GM21529 (cell line): Measurements from ENCODE around the gene IGFBP5.
A peak's percentile ranks its signal among the peaks of the same experiment; 100 is the strongest.

ENCODE experiments used
- ATAC-seq: cut with Tn5 transposase; IDR thresholded peaks from one replicate; pipeline ENCODE4 v1.9.1; 2021; ENCODE audit not compliant: unreplicated experiment

IGFBP5 gene

DNA sequence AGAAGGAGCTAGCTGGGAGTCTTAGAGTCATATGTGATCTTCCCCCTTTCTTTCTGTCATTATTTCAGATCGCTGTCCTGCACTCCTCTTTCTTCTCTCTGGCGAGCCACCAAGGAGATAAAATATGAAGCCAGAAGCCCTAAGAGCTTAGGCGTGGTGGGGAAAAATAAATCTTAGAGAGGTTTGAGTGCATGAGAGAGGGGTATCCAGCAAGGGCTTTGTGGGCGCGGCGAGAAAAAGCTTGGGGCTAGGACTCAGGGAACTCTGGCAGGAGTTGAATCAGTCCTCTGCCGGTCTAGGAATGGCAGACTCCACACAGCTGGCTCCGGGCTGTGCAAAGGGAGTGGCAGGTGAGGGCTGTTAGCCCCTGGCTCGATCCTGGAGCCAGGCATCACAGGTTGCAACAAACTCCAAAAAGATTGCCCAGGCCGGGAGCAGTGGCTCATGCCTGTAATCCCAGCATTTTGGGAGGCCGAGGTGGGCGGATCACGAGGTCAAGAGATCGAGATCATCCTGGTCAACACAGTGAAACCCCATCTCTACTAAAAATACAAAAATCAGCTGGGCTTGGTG is 20.1 kb upstream of the IGFBP5 start:
- ATAC-seq = no peak

DNA sequence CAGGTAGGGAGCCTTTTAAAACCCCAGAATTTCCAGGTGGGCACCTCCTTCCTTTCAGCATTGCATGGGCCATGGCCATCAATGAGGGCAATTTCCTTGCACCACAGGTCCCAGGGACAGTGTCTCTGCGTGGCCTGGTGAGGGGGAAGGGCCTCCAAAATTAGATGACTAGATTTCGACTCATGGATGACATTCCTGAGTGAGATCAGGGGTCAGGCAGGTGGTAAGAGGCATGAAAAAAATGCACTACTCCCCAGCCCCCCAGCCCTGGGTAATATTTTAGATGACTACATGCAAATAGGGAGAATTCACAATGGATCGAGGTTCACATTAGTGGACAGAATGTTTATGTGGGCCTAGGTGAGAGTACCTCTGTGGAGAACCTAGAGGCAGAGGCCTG is 19.0 kb upstream of the IGFBP5 start:
- ATAC-seq = no peak

DNA sequence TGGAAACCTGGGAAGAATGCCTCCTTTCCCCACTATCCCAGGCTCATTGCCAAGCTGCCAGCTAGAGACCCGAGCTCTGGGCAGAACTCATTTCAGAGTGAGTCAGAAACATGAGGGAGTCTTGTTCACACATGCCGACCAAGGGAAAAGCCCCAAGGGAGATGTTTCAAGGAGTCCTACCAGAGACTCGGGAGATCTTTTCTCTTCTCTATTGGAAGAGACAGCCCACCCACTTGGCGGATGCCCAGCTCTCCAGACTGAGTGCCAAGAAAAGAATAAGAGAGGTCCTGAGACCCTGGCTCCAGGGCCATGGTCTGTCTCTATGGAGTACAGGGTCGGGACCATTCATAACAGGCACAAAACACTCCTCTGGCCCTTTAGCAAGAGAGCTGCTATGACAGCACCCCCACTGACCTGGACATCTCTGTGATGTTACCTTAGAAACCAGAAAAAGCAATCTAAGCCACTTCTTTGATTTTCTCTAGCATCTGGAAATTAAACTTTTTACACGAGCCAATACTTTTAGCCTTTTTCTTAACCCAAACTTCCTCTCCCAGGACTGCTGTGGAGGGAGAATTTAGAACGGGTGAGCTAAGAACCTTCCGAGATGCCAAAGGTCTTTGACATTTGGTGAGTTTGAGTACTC is 18.5 kb upstream of the IGFBP5 start:
- no peak for ATAC-seq

DNA sequence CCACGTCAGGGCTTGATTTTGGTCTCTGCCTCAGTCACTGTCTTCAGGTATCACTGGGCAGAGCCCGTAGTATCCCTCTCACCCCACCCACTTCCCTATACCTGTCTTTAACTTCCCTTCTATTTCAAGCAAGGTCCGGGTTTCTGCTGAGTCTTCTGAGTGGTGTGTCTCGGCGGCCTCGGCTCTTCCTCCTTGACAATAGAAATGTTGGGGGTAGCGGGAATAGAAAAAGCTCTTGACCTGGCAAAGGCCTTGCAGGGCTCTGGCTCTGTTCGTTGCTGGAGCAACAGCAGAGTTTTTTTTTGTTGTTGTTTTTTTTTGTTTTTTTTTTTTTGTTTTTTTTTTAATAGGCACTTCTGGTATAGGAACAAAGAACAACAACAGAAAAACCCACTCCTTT is 16.0 kb upstream of the IGFBP5 start:
- no peak for ATAC-seq

DNA sequence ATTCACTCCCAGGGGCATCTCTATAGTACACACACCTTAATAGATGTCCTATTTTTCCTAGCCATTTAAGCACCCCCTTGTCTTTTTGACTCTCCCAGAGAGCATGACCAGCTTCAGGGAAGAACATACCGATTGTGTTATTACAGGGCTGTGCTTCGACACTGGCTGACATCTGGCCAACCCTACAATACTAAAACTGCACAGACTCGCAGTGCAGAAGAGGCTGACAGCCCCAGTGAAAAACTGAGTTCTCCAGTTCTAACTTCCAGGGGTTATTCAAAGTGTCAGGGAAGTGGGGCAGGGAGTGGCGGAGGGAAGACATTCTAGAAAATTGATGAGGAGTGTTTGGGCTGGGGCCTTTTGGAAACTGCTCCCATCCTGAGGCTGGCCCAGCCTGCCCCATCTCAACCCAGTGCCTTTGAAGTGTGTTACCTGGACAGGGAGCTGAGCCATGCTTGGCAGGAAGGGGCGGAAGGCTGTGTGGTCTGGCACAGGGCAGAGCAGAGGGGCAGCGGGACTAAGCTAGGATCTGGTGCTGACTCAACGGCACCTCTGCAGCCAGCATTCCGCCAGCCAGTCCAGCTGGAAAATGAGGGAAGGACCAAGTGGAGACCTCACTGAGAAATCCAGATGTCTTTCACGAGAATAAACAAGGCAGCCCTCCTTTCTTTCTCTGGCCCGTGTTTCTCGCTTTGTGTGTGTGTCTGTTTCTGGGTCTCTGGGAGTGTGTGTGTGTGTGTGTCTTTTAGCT is 15.4 kb upstream of the IGFBP5 start:
- ATAC-seq = no peak

DNA sequence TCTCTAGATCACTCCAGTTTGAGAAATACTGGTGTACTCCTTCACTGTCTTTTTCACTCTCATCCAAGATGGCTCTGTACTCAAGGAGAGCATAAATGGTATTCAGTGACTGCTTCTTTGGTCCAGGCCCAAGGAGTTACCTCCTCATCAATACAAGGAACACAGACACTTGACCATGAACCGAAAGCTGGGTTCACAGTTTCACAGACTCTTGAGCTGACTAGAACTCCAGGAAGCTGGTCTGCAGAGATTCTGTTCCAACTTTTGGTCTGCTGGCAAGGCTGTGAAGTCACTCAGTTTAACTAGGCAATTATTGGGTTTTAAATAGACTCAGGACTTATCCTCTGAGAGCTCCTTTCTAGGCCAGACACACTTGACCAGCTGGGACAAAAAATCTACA is 7.4 kb upstream of the IGFBP5 start:
- ATAC-seq = no peak

DNA sequence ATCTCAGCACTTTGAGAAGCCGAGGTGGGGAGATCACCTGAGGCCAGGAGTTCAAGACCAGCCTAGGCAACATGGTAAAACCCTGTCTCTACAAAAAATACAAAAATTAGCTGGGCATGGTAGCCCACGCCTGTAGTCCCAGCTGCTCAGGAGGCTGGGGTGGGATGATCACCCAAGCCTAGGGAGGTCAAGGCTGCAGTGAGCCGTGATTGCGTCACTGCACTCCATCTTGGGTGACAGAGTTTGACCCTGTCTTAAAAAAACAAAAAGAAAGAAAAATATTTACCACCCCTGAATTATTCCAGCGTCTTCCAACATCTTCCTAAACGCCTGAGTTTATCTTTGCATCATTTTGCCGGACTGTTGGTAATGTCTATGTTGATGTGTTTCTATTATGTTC is 6.2 kb upstream of the IGFBP5 start:
- no peak for ATAC-seq

DNA sequence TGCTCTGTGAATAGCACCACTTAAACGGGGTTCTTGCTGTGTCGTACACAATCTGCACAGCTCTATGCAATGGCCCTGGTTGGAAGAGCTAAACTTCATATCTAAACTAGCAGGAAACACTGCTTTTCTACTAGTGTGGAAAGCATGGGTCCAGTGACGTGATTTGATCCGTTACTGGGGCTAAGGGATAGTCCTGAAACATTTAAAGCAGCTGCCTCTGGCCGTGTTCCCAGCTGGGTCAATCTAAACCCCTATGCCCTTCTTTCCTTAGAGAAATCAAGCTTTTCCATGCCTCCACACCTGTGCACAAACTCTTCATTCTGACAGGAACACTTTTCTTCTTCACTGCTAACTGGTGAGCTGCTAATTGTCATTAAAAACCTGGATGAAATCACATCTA is 5.4 kb upstream of the IGFBP5 start:
- ATAC-seq = no peak

DNA sequence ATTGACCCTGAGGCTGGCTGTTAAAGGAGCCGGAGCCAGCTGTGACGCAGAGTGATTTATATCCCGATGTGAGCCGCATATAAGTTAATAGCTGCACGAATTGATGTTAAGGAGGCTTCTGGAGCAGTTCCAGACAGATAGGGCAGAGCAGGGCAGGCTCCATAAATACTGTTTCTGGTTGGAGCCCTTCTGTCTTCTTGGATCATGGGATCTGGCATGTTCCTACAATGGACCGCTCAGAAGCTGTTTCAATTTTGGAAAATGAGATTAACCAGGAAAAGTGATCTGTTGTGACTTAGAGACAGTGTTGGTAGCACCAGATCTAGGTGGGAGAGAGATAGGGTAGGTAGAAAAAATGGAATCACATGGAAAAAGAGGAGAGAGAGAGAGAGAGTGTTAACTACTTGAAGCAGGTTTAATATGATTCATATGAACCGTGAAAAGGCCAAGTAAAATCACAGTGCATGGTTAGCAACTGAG is 4.8 kb upstream of the IGFBP5 start:
- no peak for ATAC-seq

DNA sequence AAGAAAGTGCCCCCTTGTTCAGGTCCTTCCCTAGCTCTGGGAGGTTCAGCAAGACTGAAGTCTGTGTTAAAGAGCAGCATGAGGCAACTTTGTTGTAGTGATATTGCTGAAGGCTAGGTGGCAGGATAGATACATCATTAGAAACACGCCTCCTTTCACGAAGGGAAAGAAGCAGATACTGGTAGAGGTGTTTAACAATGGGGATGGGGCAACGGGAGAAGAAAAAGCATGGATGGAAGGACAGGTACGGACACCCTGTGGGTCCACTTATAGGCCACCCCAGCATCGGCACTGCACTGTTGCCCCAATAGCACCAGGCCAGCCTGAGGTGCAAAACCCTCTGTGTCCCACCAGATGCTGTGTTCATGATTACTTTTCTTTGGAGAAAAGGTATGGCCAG is 3.5 kb upstream of the IGFBP5 start:
- peak; percentile 76 for ATAC-seq

DNA sequence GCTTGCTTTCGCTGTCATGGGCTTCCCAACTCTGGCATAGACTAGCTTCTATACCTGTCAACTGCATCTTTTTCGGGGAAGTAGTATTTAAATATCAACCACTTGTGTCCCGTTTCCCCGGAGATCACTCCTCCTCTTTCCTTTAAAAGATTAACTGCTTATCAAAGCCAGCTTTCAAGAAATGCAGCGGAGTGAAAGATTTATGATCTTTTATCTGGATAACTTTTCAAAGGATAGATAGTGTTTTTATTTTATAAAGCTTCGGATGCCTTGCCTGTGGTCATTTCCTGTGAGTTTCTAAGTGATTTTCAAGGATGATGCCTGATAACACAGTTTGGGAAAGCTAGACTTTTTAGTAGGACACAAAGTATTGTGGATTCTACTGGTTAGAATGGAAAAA is 2.9 kb upstream of the IGFBP5 start:
- no peak for ATAC-seq

DNA sequence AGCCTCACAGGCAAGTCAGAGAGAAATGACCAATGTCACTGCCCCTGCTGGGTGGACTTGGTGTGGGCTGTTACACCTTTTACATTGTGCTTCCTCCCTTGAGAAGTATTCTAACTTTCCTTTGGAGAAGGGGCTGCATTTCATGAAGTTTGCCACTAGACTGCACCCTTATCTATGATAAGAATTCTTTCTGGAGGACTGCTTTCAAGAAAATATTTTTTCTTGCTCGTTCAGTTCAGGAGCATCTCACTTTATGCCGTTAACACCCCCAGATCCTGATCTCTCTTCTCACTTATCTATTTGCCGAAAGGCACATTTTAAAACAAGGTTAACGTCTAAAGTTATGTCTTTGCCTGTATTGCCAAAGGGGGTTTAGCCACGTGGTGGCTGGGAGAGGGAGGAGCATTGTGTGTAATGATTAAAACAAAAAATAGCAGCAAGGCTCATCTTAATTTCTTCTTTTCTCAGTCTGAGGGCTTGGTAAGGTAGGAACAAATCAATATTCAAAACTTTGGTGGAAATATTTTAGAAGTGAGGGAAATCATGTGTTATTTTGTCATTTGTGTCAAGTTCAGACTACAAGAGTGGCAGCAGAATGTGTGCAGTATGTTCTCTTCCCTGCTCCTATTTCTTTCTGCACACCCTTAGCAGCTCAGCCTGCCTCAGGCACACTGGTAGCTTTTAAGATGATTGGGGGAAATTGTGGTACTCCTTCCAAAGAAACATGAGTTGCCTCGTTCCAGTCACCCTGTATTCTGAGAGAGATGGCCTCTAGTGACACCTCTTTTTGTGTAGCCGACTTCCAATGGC is 1.6 kb upstream of the IGFBP5 start:
- ATAC-seq = no peak

DNA sequence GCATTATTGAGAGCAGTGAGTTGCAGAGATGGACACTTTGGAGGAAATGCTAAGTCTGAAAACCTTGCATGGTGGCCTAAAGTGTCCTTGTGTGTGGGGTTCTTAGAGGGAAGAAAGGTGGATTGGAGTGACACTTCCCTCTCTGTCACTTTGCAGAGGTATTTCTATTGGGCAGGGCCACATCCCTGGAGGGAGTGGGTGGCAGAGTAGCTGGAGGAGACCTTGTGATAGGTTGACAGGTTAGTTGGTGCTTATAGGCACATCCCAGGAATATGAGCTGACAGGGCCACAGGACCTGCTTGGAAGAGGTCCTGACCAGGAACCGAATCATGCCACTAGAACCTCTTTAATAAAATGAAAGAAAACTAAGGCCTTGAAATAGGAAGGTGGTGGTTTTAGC is 972 bp upstream of the IGFBP5 start:
- no peak for ATAC-seq

DNA sequence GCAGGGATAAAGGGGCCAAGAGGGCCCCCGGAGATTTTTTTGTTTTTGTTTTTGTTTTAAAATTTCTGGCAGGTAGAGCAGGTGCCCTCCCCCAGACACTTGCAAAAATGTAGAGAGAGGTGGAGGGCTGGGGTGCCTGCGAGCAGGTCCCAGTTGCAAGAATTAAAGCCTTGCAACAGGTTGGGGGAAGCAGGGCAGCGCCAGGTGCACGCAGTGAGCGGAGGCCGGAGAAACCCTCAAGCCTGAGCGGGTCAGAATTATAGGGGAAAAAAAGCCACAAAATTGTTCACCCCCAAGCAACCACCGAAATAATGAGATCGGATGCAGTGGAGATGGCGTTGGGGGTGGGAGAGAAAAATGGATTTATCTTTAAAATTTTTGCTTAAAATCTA is 527 bp downstream of the IGFBP5 start:
- no peak for ATAC-seq

DNA sequence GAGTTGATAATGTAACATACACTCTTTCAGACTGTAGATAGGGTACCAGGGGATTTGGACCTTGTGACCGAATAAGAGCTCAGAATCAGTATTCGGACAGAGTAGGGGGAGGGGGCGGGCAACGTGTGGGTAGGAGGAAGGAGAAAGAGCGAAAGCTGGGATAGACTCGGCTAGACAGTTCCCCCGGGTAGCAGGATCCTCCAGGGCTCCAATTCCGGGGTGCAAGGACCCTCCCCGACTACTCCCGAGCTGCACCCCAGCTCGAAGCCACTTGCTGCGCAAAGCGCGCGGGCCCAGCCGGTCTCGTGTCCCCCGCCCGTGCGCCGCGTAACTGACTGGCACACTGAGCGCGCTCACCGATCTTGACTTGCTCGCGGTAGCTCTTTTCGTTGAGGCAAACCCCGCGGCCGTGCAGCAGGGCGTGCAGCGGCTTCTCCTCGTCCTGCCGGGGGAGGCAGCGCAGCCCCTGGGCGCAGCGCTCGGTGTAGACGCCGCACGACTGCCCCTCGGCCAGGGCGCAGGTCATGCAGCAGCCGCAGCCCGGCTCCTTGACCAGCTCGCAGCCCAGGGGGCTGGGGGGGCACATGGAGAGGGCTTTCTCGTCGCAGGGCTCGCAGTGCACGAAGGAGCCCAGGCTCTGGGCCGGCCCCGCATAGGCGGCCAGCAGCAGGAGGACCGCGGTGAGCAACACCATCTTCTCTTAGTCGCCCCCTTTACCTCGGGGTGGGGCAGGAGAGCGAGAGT is 1.1 kb downstream of the IGFBP5 start:
- ATAC-seq = no peak

DNA sequence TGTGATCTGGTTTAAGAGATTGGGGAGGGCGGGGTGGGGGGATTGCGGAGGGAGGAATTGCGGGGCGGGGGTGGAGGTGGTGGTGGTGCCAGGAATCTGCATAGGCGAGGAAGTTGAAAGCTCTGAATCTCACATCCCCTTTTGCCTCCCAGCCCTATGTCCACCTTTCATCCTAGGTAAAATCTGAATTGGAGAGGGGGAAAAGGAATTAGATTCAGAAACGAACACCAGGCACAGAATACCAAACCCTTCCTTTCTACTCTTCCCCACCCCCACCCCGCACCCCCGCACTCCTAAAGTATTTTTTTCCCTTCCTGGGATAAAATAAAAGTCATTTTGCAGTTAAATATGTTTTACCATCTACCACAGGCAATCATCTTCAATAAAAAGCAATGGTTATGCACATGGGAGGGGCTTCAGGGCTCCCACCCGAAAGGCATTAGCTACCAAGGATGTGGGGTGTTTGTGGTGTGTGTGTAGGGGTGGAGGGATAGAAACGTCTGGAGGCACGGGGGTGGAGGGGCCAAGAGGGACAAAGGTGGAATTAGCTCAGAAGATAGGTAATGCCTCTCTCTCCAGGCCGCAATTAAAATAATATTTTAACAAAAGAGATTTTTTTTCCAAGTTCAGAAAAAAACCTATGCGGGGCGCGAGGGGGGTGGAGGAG is 1.8 kb downstream of the IGFBP5 start:
- no peak for ATAC-seq

DNA sequence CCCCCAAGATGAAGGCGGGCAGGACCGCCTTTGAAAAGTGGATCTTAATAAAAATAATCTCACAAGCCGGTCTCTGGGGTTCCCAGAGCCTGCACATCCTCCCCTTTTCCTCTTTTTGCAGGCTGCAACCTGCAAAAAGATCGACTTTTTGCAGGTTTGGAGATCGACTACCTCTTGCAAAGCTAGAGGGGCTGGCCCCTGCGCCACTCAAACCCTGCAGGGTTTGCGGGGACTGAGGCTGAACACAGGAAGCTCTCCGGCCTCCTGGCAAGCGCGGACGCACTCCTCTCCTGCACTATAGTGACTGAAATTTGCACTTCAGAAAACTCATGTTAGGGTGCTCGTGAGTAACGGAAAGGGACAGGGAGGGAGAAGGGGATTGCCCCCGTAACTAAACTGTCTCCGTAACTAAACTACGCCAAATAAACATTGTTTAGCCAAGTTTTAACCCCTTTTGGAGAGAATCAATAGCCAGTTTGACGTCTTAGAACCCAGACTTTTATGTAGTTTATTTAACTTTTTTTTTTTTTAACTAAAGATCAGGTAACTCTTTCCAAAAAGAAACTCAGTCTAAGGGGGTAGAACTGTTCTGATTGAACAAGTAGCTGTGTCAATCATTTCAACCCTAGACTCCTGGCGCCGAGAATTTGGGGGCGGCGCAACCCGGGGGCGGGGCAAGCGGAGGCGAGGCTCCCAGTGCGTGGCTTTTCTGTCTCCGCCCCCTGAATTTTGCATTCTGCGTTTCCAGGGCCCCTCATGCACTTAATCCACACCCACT is 2.5 kb downstream of the IGFBP5 start:
- ATAC-seq = no peak

DNA sequence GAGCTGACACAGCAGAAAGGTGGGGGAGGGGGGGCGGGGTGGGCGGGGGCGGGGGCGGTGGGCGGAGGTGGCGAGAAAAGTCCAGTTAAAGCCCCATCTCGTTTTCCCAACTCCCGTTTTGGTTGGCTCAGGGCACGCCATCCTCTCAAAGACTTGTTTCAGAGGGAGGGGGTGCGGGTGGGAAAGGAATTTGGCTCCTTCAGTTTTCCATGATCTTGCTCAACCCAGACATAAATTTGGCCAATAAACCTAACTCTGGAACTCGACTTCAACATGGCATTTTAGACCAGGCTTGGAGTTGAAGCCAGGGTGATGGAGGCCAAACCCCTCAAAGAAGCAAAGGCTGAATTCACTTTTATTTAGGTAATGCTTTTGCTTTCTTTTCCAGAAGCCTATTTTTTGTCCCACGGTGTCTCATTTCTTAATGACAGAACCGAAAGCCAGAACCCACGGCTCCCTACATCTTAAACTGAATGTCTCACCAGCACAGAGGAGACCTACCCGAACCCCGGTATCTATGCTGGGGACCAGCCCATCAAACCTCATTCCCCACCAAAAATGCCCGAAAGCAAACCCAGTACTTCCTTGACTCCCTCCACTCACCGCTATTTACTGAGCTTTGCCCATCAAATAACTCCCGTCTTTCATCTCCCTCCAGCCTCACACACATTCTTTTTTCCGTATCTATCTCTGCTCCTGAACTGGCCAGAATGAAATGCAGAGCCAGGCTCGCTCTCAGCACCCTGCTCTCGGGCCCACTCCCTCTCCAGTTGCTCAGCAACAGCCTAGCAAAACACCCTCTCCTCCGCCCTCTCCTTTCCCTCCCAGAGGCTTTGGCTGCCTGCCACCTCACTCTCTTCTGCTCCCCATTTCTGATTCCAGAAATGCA is 4.3 kb downstream of the IGFBP5 start:
- ATAC-seq = no peak

DNA sequence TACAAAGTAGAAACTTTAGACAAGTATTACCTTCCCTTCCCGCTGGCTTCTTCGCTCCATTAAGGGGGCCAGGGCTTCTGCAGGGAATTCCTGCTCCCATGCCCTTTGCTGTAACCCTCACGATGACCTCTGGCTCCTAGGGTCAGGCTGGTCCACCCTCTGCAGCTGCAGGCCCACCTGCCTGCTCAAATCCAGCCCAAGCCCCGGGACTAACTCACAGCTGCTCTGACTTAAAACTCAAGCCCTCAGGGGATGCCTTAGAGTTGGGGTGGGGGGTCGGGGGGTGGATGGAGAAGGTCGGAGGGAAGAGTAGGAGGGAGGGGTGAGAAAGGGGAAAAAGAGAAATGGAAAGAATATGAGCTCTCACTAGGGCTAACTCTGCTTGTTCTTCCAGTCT is 4.9 kb downstream of the IGFBP5 start:
- ATAC-seq = no peak
